ENCODE results near the gene SLC2A8.

Gene SLC2A8

GRCh38 chr9:127395497-127396252, 1.3 kb upstream of the SLC2A8 start:
- DNase-seq (ENCODE audit: insufficient read length, low spot score) (no peak), FAIRE-seq (no peak)
- TF ChIP-seq CTCF (IDR thresholded peaks at IDR 0.05; ENCODE audit: insufficient read depth, missing control alignments), result no peak

- no peak for TF ChIP-seq CTCF (IDR thresholded peaks at IDR 0.05; ENCODE audit: insufficient read depth, missing control alignments)
- DNase-seq (ENCODE audit: insufficient read length, low spot score) (peak; percentile 92), FAIRE-seq (no peak)
These were observed 639 bp upstream of the SLC2A8 start for GRCh38 chr9:127396253-127396807.

- TF ChIP-seq CTCF (IDR thresholded peaks at IDR 0.05; ENCODE audit: insufficient read depth, missing control alignments), result peak; percentile 45
- DNase-seq (ENCODE audit: insufficient read length, low spot score), result no peak
- no peak for FAIRE-seq
These were observed 791 bp downstream of the SLC2A8 start for GRCh38 chr9:127397646-127398274.

GRCh38 chr9:127398275-127398647, 1.3 kb downstream of the SLC2A8 start:
- no peak for FAIRE-seq

GRCh38 chr9:127398715-127399400, 1.9 kb downstream of the SLC2A8 start:
- DNase-seq (ENCODE audit: insufficient read length, low spot score), result no peak
- no peak for FAIRE-seq
- TF ChIP-seq CTCF (IDR thresholded peaks at IDR 0.05; ENCODE audit: insufficient read depth, missing control alignments), result no peak

More at GRCh38 chr9:127398275-127398647, 1.3 kb downstream of the SLC2A8 start:
- no peak for TF ChIP-seq CTCF (IDR thresholded peaks at IDR 0.05; ENCODE audit: insufficient read depth, missing control alignments)
- no peak for DNase-seq (ENCODE audit: insufficient read length, low spot score)

GRCh38 chr9:127399736-127400269, 2.8 kb downstream of the SLC2A8 start:
- FAIRE-seq, result no peak

More at GRCh38 chr9:127399736-127400269, 2.8 kb downstream of the SLC2A8 start:
- DNase-seq (ENCODE audit: insufficient read length, low spot score), result no peak
- TF ChIP-seq CTCF (IDR thresholded peaks at IDR 0.05; ENCODE audit: insufficient read depth, missing control alignments), result no peak
